B cell (primary cell): ENCODE data around the gene FAM168A. TPM values are rescaled to one million over a fixed set of nuclear protein-coding genes. Genes with fewer than 3 reads are reported as not detected.

Source experiments
- ATAC-seq: fragments of 200-7000 bp; cut with Tn5 transposase; one replicate; pipeline ENCODE4 v1.10.0; 2021; ENCODE audit warnings: low read depth, mild to moderate bottlenecking, moderate number of reproducible peaks, moderate library complexity
- CTCF ChIA-PET: fragments of 350-600 bp; sonication (Branson Sonifier 250); formaldehyde crosslinking; loops from one replicate; lab custom pipeline; 2021; ENCODE audit warnings: antibody characterized with exemption, inconsistent platforms; lab: Charles Lee
- POLR2A ChIA-PET: fragments of 350-600 bp; sonication (Branson Sonifier 250); formaldehyde crosslinking; loops from one replicate; lab custom pipeline; 2021; ENCODE audit warnings: antibody characterized with exemption; lab: Charles Lee
- DNase-seq: peaks from one replicate; pipeline ENCODE4 v3.0.0; 2013
- H2AFZ ChIP-seq: 2 replicates; pipeline ENCODE4 v1.6.1; 2012; ENCODE audit warnings: mild to moderate bottlenecking, low read depth, low read length; ENCODE audit not compliant: insufficient read depth, poor library complexity, severe bottlenecking
- H3K27ac ChIP-seq, 2 donors: 1 replicate in 1 of 2; 2 replicates in 1 of 2; pipeline ENCODE4 v1.5.1; 2012 to 2013; ENCODE audit warnings: low read length in 2 of 2, mild to moderate bottlenecking in 2 of 2, moderate library complexity in 1 of 2
- H3K27me3 ChIP-seq, 4 experiments: fragments of 200-600 bp in 1 of 4; sonication (generic) in 1 of 4; replicated peaks in 1 of 4; 1 replicate in 2 of 4; 2 replicates in 2 of 4; pipeline versions ENCODE4 v1.6.1 to v1.7.0; 2013 to 2016; ENCODE audit warnings: low read length in 3 of 4, mild to moderate bottlenecking in 2 of 4, mixed read lengths in 1 of 4, moderate library complexity in 1 of 4; ENCODE audit not compliant: insufficient read depth in 4 of 4, control insufficient read depth in 3 of 4; ENCODE audit errors: control extremely low read depth in 1 of 4
- H3K36me3 ChIP-seq, 2 experiments: replicated peaks in 1 of 2; 1 replicate in 1 of 2; 2 replicates in 1 of 2; pipeline versions ENCODE4 v1.6.1 to v1.7.1; 2013; ENCODE audit warnings: low read length in 1 of 2; ENCODE audit not compliant: insufficient read depth in 2 of 2, control insufficient read depth in 1 of 2; ENCODE audit errors: control extremely low read depth in 1 of 2, extremely low read depth in 1 of 2
- H3K4me1 ChIP-seq, 2 donors: fragments of 200-600 bp in 1 of 2; sonication (generic) in 1 of 2; 1 replicate in 1 of 2; 2 replicates in 1 of 2; pipeline versions ENCODE4 v1.5.1 to v1.6.1; 2013 to 2017; ENCODE audit warnings: low read length in 2 of 2; ENCODE audit not compliant: control insufficient read depth in 2 of 2, insufficient read depth in 2 of 2
- H3K4me2 ChIP-seq: replicated peaks from 2 replicates; pipeline ENCODE3; 2012; ENCODE audit warnings: mild to moderate bottlenecking, low read depth, low read length; ENCODE audit not compliant: poor library complexity, severe bottlenecking
- H3K4me3 ChIP-seq, 5 experiments: fragments of 200-600 bp in 1 of 5; sonication (generic) in 1 of 5; 1 replicate in 3 of 5; 2 replicates in 2 of 5; pipeline versions ENCODE4 v1.5.1 to v1.7.0; 2011 to 2016; ENCODE audit warnings: low read length in 4 of 5, mild to moderate bottlenecking in 4 of 5, low read depth in 2 of 5, control low read depth in 1 of 5, moderate library complexity in 1 of 5; ENCODE audit not compliant: insufficient read depth in 1 of 5; ENCODE audit errors: control extremely low read depth in 1 of 5, extremely low read depth in 1 of 5
- H3K79me2 ChIP-seq: fragments of 200-600 bp; sonication (generic); one replicate; pipeline ENCODE4 v1.6.0; 2016; ENCODE audit warnings: low read length; ENCODE audit not compliant: control insufficient read depth, insufficient read depth
- H3K9ac ChIP-seq: fragments of 200-600 bp; sonication (generic); 2 replicates; pipeline ENCODE4 v1.6.1; 2017; ENCODE audit warnings: mild to moderate bottlenecking, low read length, moderate library complexity
- H3K9me3 ChIP-seq, 3 donors: one replicate each; pipeline versions ENCODE4 v1.6.1 to v1.7.1; 2013; ENCODE audit warnings: low read length in 2 of 3; ENCODE audit not compliant: control insufficient read depth in 2 of 3, insufficient read depth in 1 of 3; ENCODE audit errors: control extremely low read depth in 1 of 3
- H4K20me1 ChIP-seq: 2 replicates; pipeline ENCODE4 v1.6.0; 2012; ENCODE audit warnings: mild to moderate bottlenecking, low read length; ENCODE audit not compliant: insufficient read depth, control insufficient read depth, poor library complexity, severe bottlenecking
- H3K27ac Mint-ChIP-seq: one replicate; pipeline ENCODE4 v1.8.0; 2021; ENCODE audit warnings: mixed read lengths
- H3K27me3 Mint-ChIP-seq: one replicate; pipeline ENCODE4 v1.8.0; 2021; ENCODE audit warnings: mixed read lengths
- H3K4me1 Mint-ChIP-seq: one replicate; pipeline ENCODE4 v1.8.0; 2021; ENCODE audit warnings: mixed read lengths
- H3K4me3 Mint-ChIP-seq: one replicate; pipeline ENCODE4 v1.8.0; 2021; ENCODE audit warnings: mixed read lengths
- H3K9me3 Mint-ChIP-seq: one replicate; pipeline ENCODE4 v1.8.0; 2022; ENCODE audit warnings: mixed read lengths; ENCODE audit not compliant: insufficient read depth
- CTCF ChIP-seq: fragments of 200-600 bp; IDR thresholded peaks from one replicate; pipeline ENCODE4 v1.8.0; 2022; ENCODE audit warnings: antibody characterized with exemption, mild to moderate bottlenecking
- EZH2 ChIP-seq: IDR thresholded peaks from 2 replicates; pipeline ENCODE4 v1.6.1; 2012; ENCODE audit warnings: borderline replicate concordance, low read depth, mild to moderate bottlenecking, moderate library complexity, low read length; ENCODE audit not compliant: insufficient read depth, poor library complexity, severe bottlenecking
- WGBS: methylation state at CpG from one replicate; pipeline ENCODE4 v1.1.5; 2013; ENCODE audit warnings: missing lambda C conversion rate; ENCODE audit not compliant: insufficient coverage; 5-methylcytosine and 5-hydroxymethylcytosine counted together
- intact Hi-C: fragments of 100-400 bp; cut with micrococcal nuclease; formaldehyde crosslinking; loops from one replicate; pipeline ENCODE4 v1.10.0; 2022
- polyA plus RNA-seq: library from polyadenylated mRNA; depleted of rRNA; stranded (reverse); fragments of >200 nt; gene quantifications from 2 replicates; pipeline ENCODE4 v1.2.3, GENCODE V29; 2012
- total RNA-seq, 2 donors: library from RNA; stranded (reverse); fragments of 120-200 nt in 1 of 2; gene quantifications; 1 replicate in 1 of 2; 2 replicates in 1 of 2; pipeline versions ENCODE4 v1.2.3 to v1.2.4, GENCODE V29; 2013 to 2022

FAM168A gene
- total and polyA plus RNA-seq, 2 donors (not counting 1 experiment from before 2014, with no cell fraction given), result 11.0 to 26.8 TPM

GRCh38 chr11:73597336-73597955 is 466 bp downstream of the FAM168A start:
- WGBS, result 5% methylated on average over 21 of the region's 27 CpGs
- Mint-ChIP-seq H3K9me3 (no peaks in the 10 kb centered on the region), H3K4me1 (peaks cover 33% of the 10 kb centered on the region), H3K27me3 (no peaks in the 10 kb centered on the region), H3K4me3 (peak overlapping the region; percentile 91), H3K27ac (peak overlapping the region; percentile 92)
- TF ChIP-seq CTCF (no peak), EZH2 (no peak)
- Histone ChIP-seq H3K27me3 (no peaks in the 10 kb centered on the region), H3K9me3 (no peaks in the 10 kb centered on the region), H3K9ac (peak overlapping the region; percentile 75), H3K4me2 (peak overlapping the region; percentile 90), H3K36me3 (no peaks in the 10 kb centered on the region), H3K27ac (peak overlapping the region; percentile 36 to 77), H3K4me1 (peaks cover 8 to 15% of the 10 kb centered on the region in 2 donors), H4K20me1 (no peaks in the 10 kb centered on the region), H3K4me3 (peak overlapping the region; percentile 41 to 87 (median 71)), H3K79me2 (peaks cover 19% of the 10 kb centered on the region), H2AFZ (peak overlapping the region; percentile 90)
- intact Hi-C loops, result loop anchor here (5.0 to 10.0 kb wide), 3 partner anchors 1150 to 1810 kb away; partner anchors contain the start of genes INPPL1 and RNF169
- no peak for ATAC-seq
- ChIA-PET CTCF (interaction anchor here (1.6 kb wide), 1 partner anchor 246 kb away, joined by 5 read pairs; no protein-coding TSS in a partner anchor), POLR2A (interaction anchor here (0.6 kb wide), 1 partner anchor 1557 kb away, joined by 3 read pairs; no protein-coding TSS in a partner anchor)
- peak; percentile 24 for DNase-seq

DNA sequence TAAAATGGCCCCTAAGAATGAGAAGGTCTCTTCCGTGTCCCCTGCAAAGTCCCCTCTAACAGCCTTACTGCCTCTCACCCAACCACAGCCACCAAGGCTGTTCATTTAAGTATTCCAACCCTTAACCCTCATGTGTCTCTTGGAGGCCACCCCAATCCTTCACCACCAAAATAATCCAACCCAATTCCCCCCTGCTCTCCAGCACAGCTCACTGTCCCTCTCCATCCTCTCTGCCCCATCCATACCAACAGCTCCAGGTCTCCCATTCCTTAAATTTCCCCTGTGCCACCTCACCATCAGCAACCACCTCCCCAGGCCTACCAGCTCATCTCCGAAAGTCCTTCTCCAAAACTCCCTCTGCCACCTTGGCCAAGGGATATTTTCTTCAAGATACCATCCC is 1.4 kb downstream of the FAM168A start:
- no peaks in the 10 kb centered on the region for H3K9me3 Mint-ChIP-seq
- Histone ChIP-seq H3K4me3 (no peak overlapping the region), H3K27ac (no peak overlapping the region), H3K4me2 (peak overlapping the region; percentile 90), H3K36me3 (no peaks in the 10 kb centered on the region), H3K4me1 (peaks cover 14 to 17% of the 10 kb centered on the region in 2 donors), H2AFZ (no peak overlapping the region), H3K9me3 (no peaks in the 10 kb centered on the region), H4K20me1 (no peaks in the 10 kb centered on the region), H3K79me2 (peaks cover 25% of the 10 kb centered on the region), H3K27me3 (no peaks in the 10 kb centered on the region), H3K9ac (no peak overlapping the region)
- peak overlapping the region; percentile 91 for H3K4me3 Mint-ChIP-seq
- peak overlapping the region; percentile 62 for H3K27ac Mint-ChIP-seq
- 96% methylated on average over 2 of the region's 2 CpGs for WGBS
- DNase-seq, result no peak
- H3K27me3 Mint-ChIP-seq, result no peaks in the 10 kb centered on the region
- TF ChIP-seq EZH2 (no peak), CTCF (no peak)
- ChIA-PET CTCF (no interaction called here), POLR2A (no interaction called here)
- ATAC-seq, result no peak
- peaks cover 40% of the 10 kb centered on the region for H3K4me1 Mint-ChIP-seq
- intact Hi-C loops, result loop anchor here (5.0 to 10.0 kb wide), 3 partner anchors 1151 to 1809 kb away; partner anchors contain the start of genes INPPL1 and RNF169
